LHCN-M2 (cell line): ENCODE data around the gene ERICH3. TPM values are rescaled to one million over a fixed set of nuclear protein-coding genes. Genes with fewer than 3 reads are reported as not detected.

ENCODE experiments used
- total RNA-seq: library from RNA; depleted of rRNA; stranded (reverse); fragments of >200 nt; gene quantifications from 2 replicates; pipeline ENCODE4 v1.2.3, GENCODE V29; 2014; rRNA removed

The ERICH3 gene
- total RNA-seq, 1 experiment from 2014 or later: not detected

Other genes starting within 250 kb of the ERICH3 start
- gene LRRC53, start 161.2 kb downstream of the ERICH3 start, total RNA-seq: 0.06 TPM in 1 of 2 replicates, not detected in the other
- gene CRYZ, start 59.3 kb upstream of the ERICH3 start, total RNA-seq: 81.4 and 84.6 TPM in 2 replicates
- 19.8 and 23.2 TPM in 2 replicates for gene TYW3, start 59.4 kb upstream of the ERICH3 start, total RNA-seq